AG04449 (cell line): ENCODE data around the gene BLTP1.
"Not testable (repeated sequence)": the region's sequence is repeated elsewhere in the genome, so short reads cannot be mapped to it uniquely, and the experiment has no call there.

Experiments
- CTCF ChIA-PET: fragments of 350-600 bp; formaldehyde crosslinking; extraction: SDS; loops from one replicate; lab custom pipeline; 2021; ENCODE audit warnings: antibody characterized with exemption; lab: Yijun Ruan, JAX
- POLR2A ChIA-PET: fragments of 400-600, 350-600 bp; formaldehyde crosslinking; extraction: SDS; loops from one replicate; lab custom pipeline; 2020; ENCODE audit warnings: antibody characterized with exemption, inconsistent platforms; lab: Yijun Ruan, JAX
- DNase-seq: peaks from one replicate; pipeline ENCODE4 v3.0.0-alpha.2; 2010; ENCODE audit warnings: low read depth, low spot score
- H3K4me3 ChIP-seq: 2 replicates; pipeline ENCODE4 v1.5.1; 2011; ENCODE audit warnings: low read depth, mild to moderate bottlenecking, control low read depth, low read length
- TF ChIP-seq, protein P1 (sequence below): IDR thresholded peaks from one replicate; pipeline ENCODE4 v1.5.1; 2011; ENCODE audit warnings: mild to moderate bottlenecking, moderate library complexity, low read length, control low read depth, inconsistent platforms; ENCODE audit not compliant: insufficient read depth; ENCODE audit errors: missing control alignments

BLTP1 gene, protein sequence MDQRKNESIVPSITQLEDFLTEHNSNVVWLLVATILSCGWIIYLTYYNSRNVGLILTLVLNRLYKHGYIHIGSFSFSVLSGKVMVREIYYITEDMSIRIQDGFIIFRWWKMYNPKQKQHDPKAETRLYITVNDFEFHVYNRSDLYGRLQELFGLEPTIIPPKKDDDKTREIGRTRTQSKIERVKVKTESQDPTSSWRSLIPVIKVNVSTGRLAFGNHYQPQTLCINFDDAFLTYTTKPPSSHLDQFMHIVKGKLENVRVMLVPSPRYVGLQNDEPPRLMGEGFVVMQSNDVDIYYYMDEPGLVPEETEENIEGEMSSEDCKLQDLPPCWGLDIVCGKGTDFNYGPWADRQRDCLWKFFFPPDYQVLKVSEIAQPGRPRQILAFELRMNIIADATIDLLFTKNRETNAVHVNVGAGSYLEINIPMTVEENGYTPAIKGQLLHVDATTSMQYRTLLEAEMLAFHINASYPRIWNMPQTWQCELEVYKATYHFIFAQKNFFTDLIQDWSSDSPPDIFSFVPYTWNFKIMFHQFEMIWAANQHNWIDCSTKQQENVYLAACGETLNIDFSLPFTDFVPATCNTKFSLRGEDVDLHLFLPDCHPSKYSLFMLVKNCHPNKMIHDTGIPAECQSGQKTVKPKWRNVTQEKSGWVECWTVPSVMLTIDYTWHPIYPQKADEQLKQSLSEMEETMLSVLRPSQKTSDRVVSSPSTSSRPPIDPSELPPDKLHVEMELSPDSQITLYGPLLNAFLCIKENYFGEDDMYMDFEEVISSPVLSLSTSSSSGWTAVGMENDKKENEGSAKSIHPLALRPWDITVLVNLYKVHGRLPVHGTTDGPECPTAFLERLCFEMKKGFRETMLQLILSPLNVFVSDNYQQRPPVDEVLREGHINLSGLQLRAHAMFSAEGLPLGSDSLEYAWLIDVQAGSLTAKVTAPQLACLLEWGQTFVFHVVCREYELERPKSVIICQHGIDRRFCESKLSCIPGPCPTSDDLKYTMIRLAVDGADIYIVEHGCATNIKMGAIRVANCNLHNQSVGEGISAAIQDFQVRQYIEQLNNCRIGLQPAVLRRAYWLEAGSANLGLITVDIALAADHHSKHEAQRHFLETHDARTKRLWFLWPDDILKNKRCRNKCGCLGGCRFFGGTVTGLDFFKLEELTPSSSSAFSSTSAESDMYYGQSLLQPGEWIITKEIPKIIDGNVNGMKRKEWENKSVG (N-terminal part only)

DNA sequence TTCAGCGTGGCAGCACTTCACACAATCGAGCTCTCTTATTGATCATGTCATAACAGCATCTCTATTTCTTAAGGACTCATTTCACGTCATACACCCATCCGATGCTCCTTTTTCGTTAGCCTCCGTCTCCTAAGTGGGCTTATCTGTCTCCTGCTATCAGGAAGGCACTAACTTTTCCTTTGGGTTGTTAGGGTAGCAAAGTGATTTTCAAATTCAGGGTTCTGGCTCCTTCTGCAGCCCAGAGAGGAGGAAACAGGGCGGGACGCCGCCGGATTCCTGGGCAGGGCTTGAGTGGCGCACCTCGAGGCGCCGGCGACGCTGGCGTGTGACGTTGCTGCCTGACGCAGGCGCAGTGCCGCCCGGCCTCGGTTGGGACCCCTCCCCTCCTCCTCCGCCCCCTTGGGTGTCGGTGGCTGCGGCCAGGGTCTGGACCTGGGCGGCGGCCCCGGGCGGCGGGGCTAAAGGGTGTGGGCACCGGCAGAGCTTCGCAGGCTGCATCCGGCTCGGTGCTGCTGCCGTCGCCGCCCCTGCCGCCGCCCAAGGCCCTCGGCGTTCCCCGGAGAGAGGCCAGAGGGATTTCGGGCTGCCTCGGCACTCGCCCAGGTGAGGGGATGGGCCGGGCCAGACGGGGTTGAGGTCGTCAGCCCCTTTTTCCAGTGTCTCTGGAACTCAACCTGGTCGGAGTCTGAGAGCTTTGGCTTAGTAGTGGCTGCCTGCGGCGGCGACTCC, at the start of gene BLTP1:
Gene BLTP1, plus strand, starts transcription at position 350 of the 729 bp plus-strand sequence. CDS start 18,317 bp downstream, outside the sequence.
- ChIA-PET CTCF (no interaction called here), POLR2A (no interaction called here)
- peak within 1 kb of the TSS; percentile 97 for H3K4me3 ChIP-seq
- no peak for DNase-seq
- TF ChIP-seq, protein P1, sequence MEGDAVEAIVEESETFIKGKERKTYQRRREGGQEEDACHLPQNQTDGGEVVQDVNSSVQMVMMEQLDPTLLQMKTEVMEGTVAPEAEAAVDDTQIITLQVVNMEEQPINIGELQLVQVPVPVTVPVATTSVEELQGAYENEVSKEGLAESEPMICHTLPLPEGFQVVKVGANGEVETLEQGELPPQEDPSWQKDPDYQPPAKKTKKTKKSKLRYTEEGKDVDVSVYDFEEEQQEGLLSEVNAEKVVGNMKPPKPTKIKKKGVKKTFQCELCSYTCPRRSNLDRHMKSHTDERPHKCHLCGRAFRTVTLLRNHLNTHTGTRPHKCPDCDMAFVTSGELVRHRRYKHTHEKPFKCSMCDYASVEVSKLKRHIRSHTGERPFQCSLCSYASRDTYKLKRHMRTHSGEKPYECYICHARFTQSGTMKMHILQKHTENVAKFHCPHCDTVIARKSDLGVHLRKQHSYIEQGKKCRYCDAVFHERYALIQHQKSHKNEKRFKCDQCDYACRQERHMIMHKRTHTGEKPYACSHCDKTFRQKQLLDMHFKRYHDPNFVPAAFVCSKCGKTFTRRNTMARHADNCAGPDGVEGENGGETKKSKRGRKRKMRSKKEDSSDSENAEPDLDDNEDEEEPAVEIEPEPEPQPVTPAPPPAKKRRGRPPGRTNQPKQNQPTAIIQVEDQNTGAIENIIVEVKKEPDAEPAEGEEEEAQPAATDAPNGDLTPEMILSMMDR = no peak

DNA sequence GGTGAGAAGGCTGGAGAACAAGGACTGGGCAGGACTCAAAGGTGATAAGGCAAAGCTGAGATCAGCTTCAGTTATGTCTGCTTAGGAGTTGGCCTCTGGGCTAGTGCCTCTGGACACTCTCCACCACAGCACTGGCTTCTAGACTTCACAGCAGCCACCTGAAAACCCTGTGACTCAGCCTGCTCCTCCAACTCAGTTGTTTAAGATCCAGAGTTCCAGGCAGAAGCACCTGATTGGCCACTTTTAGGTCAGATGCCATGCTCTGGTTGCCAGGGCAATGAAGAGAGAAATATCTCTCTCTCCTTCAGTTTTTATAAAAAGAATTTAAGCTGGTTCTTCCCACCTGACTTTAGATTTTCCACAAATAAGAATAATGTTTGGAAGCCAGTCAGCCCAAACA, 47.9 kb upstream of the BLTP1 start:
- TF ChIP-seq, protein P1 = no peak
- DNase-seq = no peak
- ChIA-PET POLR2A (no interaction called here), CTCF (no interaction called here)
- no peak overlapping the region for H3K4me3 ChIP-seq

DNA sequence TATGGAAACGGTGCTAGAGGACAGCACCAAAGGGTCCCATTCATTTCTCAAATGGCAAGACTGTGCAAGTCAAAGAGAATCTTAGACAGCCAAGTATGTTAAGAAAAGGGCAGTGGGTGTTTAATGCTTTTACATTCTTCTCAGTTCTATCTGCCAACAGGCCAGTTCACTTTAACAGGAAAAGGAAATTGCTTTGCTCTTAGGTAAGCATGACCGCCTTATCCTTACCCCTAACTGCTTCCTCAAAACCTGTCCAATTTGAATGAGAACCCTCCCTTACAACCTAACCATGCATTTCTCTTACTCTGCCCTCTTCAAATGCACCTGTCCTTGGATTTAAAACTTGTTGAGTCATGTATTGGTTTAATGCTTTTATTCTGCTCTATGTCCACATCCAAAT, 44.5 kb upstream of the BLTP1 start:
- no peak for DNase-seq
- ChIA-PET CTCF (no interaction called here), POLR2A (no interaction called here)
- H3K4me3 ChIP-seq = no peak overlapping the region
- TF ChIP-seq, protein P1 = no peak

DNA sequence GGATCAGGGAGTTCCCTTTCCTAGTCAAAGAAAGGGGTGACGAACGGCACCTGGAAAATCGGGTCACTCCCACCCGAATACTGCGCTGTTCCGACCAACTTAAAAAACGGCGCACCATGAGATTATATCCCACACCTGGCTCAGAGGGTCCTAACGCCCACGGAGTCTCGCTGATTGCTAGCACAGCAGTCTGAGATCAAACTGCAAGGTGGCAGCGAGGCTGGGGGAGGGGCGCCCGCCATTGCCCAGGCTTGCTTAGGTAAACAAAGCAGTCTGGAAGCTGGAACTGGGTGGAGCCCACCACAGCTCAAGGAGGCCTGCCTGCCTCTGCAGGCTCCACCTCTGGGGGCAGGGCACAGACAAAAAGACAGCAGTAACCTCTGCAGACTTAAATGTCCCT, 41.8 kb upstream of the BLTP1 start:
- DNase-seq = not testable (repeated sequence)

DNA sequence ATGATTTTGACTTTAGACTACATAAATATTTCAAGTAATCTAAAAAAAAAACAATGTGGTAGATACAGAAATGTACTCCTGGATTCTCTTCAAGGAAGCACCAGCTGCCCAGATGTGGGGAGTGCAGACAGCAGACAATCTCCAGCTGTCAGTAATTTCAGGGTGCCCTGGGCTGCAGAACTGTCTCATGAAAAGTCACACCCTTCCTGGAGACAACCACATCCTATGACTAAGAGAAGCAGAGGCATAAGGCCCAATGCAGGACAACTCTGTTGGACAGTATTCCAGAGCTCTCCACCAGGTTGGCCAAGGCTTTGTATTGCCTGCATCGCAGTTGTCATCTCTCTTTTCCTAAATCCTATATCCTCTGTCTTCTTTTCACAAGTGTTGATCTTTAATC, 34.4 kb upstream of the BLTP1 start:
- no peak for DNase-seq
- TF ChIP-seq, protein P1 = no peak
- ChIA-PET CTCF (no interaction called here), POLR2A (no interaction called here)
- no peak overlapping the region for H3K4me3 ChIP-seq

More for the DNA sequence above, 41.8 kb upstream of the BLTP1 start:
- H3K4me3 ChIP-seq, CTCF ChIA-PET, POLR2A ChIA-PET: not testable (repeated sequence)

DNA sequence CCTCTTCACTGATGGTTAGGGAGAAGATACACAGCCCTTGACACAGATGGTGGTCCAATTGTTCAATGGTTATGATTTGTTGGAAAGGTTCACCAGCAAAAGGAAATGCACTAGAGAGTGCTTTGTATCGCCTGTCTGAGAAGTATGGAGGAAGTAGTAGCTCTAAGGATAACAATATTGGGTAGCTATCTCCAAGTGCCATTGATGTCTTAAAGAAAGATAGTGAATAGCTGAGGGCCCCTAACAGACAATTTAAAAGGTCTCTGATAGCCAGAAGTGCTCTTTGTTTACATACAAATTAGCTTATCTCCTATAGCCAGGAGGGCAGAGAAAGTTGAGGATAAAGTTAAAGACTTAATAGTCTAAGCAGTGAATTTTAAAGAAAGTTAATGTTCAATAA, 33.9 kb upstream of the BLTP1 start:
- POLR2A ChIA-PET = no interaction called here
- TF ChIP-seq, protein P1 = no peak
- no peak overlapping the region for H3K4me3 ChIP-seq
- CTCF ChIA-PET = no interaction called here
- no peak for DNase-seq
